MM.1S (cell line): ENCODE data around the gene PFDN1.

Source experiments
- CTCF ChIP-seq: fragments of 300-600 bp; sonication (generic); IDR thresholded peaks from 2 replicates; pipeline ENCODE4 v1.5.1; 2016; ENCODE audit warnings: antibody characterized with exemption, low read length, mixed read lengths
- EZH2 ChIP-seq: fragments of 300-600 bp; sonication (generic); optimal IDR thresholded peaks from 2 replicates; pipeline ENCODE3; 2017; ENCODE audit warnings: low read depth, mild to moderate bottlenecking, antibody characterized with exemption, low read length, mixed read lengths

- TF ChIP-seq CTCF (no peak), EZH2 (no peak)
Observed at GRCh38 chr5:140261403-140262171, 41.3 kb downstream of the PFDN1 start.
